ENCODE data around the gene NCOR2. TPM values are rescaled to one million over a fixed set of nuclear protein-coding genes. Genes with fewer than 3 reads are reported as not detected.

NCOR2 gene
- total RNA-seq, result 33.2 and 69.6 TPM in 2 replicates

GRCh38 chr12:124566997-124567672 is at the start of gene NCOR2:
NCOR2 (minus strand) TSS chr12:124567612; CDS start chr12:124495251, 72,361 bp downstream.

All from endothelial cell of coronary artery (primary cell).